Adrenal gland (tissue), 12 donors: ENCODE measurements around the gene TMEM151A. TPM values are rescaled to one million over a fixed set of nuclear protein-coding genes. Genes with fewer than 3 reads are reported as not detected.

Experiments
- DNase-seq, 7 donors: peaks; one replicate each; pipeline ENCODE4 v3.0.0-alpha.2; 2019 to 2020
- H3K27ac ChIP-seq, 5 donors: fragments of 200-600 bp; sonication (generic) in 4 of 5; 1 replicate in 3 of 5; 2 replicates in 2 of 5; pipeline versions ENCODE4 v1.5.1 to v1.8.0; 2016 to 2020; ENCODE audit warnings: mild to moderate bottlenecking in 1 of 5
- H3K27me3 ChIP-seq: fragments of 200-600 bp; 2 replicates; pipeline ENCODE4 v1.8.0; 2021
- H3K36me3 ChIP-seq, 2 donors: fragments of 200-600 bp; replicated peaks in 1 of 2; 1 replicate in 1 of 2; 2 replicates in 1 of 2; pipeline versions ENCODE4 v1.5.1 to v1.8.0; 2018 to 2022
- H3K4me1 ChIP-seq, 2 donors: fragments of 200-600 bp; replicated peaks in 1 of 2; 1 replicate in 1 of 2; 2 replicates in 1 of 2; pipeline versions ENCODE4 v1.5.1 to v1.8.0; 2018 to 2021
- H3K4me3 ChIP-seq, 4 donors: fragments of 200-600 bp; sonication (generic) in 3 of 4; one replicate each; pipeline ENCODE4 v1.5.1; 2016 to 2018
- H3K9me3 ChIP-seq, 3 donors: fragments of 200-600 bp; sonication (generic) in 1 of 3; replicated peaks in 1 of 3; 1 replicate in 2 of 3; 2 replicates in 1 of 3; pipeline versions ENCODE4 v1.5.1 to v1.8.0; 2016 to 2021
- CTCF ChIP-seq, 6 experiments: fragments of 450-650 bp in 4 of 6; fragments of 200-600 bp in 2 of 6; sonication (generic) in 1 of 6; IDR thresholded peaks; 1 replicate in 5 of 6; 2 replicates in 1 of 6; pipeline versions ENCODE4 v1.5.1 to v1.8.0; 2016 to 2021; ENCODE audit warnings: antibody characterized with exemption in 6 of 6, mild to moderate bottlenecking in 2 of 6, moderate library complexity in 1 of 6
- POLR2A ChIP-seq, 2 donors: fragments of 450-650 bp; IDR thresholded peaks; one replicate each; pipeline ENCODE4 v1.6.1; 2017; ENCODE audit warnings: antibody characterized with exemption in 2 of 2, mild to moderate bottlenecking in 2 of 2, moderate library complexity in 1 of 2
- WGBS, 4 donors: extraction: QIAGEN DNeasy Blood & Tissue Kit in 2 of 4; methylation state at CpG; one replicate each; pipeline versions ENCODE4 v1.1.5 to v1.1.7; 2013 to 2017; 5-methylcytosine and 5-hydroxymethylcytosine counted together
- intact Hi-C, 2 donors: fragments of 100-400 bp; cut with DNase I; formaldehyde crosslinking; loops; one replicate each; pipeline versions ENCODE4 v1.14.1 to v1.15.0; 2022 to 2023
- polyA plus RNA-seq, 3 donors: library from polyadenylated mRNA; stranded (reverse); fragments of 200-250 nt in 2 of 3; fragments of 350-450 nt in 1 of 3; fragmentation: Illumina TruSeq in 1 of 3; extraction: RNeasy Lipid Tissue Mini Kit (QIAGEN cat#74804) in 1 of 3; gene quantifications; one replicate each; pipeline ENCODE4 v1.2.3, GENCODE V29; 2013 to 2014
- total RNA-seq, 9 donors: library from RNA; depleted of rRNA in 4 of 9; stranded (reverse); fragments of >200 nt in 4 of 9; fragments of 120-200 nt in 1 of 9; fragmentation: NEBNext Ultra II Directional in 1 of 9; extraction: Animal tissue kit (Norgen Biotek cat#: 25700) in 1 of 9; gene quantifications; one replicate each; pipeline versions ENCODE4 v1.1.0 to v1.2.4, GENCODE V29; 2013 to 2023
- donor health status: healthy with polysubstance abuse.
- donor health status: Bipolar disorder and iron deficiency.
- donor health status: DM: yes; HTN: yes; CAD: no.
- donor health status: DM: no; HTN: no; CAD: no.
- donor health status: DM: no; HTN: no; CAD: no.
- donor health status: DM: yes; HTN: yes; CAD: no.

The TMEM151A gene
- total and polyA plus RNA-seq, 12 donors: 0.07 to 6.8 (median 1.3) TPM; not detected in 3

DNA sequence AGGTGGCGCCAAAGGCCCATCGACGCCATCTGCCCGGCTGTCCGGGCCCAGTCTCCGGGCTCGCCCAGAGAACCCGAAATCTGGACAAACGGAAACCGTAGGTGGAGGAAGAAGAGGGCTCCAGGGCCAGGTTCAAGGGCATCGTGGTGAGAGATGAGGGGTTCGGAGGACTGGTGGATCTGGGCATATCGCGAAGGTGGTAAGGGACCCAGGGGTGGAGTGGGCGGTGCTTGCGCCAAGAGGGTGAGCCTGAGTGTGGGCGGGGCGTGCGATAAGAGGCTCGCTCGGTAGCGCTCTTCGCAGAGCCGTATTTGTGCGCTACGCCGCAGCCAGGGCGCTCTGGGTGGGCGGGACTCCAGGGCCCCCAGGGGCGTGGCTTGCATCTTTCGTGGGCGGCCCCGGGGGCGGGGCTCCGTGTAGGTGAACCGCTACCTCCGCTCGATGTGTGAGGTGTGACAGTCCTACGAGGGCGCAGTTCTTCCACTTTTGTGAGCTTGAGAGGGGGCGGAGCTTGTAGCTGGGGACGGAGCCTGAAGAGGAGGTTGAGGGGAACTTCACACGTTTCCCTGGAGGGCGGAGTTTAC, 20.4 kb downstream of the TMEM151A start:
- peak in 1 of 2 donors; percentile 57 for TF ChIP-seq POLR2A (IDR thresholded peaks at IDR 0.05)
- peak; percentile 34 to 97 (median 90) for TF ChIP-seq CTCF (IDR thresholded peaks at IDR 0.05)
- Histone ChIP-seq H3K9me3 (no peaks in the 10 kb centered on the region), H3K27ac (peak overlapping the region; percentile 67 to 91 (median 81)), H3K4me3 (peak overlapping the region in 3 of 4 donors; percentile 36 to 57 (median 48)), H3K36me3 (no peaks in the 10 kb centered on the region), H3K4me1 (peaks cover 6 to 7% of the 10 kb centered on the region in 2 donors), H3K27me3 (no peaks in the 10 kb centered on the region)
- intact Hi-C loops: no loop called here
- peak; percentile 87 to 97 (median 92) for DNase-seq
- 0 to 1% (median 0%) methylated on average over 15 to 44 of the region's 44 CpGs for WGBS, 4 donors

DNA sequence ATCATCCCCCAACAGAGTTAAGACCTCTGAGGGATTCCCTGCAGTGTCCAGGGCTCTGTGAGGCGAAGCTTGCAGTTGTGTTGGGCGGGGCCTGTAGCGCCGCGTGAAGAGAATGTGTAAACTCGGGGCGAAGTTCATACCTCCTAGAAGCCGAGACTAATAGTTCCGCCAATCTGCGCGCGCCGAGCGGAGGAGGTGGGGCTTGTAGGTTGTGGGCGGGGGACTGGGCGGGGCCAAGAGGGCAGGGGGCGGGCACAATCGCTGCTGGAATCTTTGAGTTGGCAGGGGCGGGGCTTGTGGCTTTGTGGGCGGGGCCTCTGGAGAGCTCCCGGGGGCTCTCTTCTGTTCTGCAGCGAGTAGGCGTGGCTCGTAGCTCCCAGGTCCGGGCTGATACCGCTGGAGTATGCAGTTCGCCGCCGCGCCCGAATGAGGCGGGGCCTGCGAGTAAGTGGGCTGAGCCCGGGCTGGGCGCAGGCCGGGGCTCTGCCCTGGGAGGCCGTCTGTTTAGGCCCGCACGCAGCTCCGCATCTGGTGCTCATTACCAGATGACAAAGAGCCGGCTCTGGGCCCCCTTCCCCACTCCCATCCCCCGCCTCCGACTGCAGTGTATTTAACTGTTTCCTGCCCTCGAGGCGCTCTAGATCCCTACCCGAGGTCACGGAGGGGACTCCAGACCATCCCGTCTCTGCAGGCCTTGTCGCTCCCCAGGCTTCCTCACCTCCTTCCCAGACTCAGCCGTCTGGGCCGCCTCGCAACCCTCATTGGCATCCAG, 21.0 kb downstream of the TMEM151A start:
- Histone ChIP-seq H3K27me3 (no peaks in the 10 kb centered on the region), H3K36me3 (no peaks in the 10 kb centered on the region), H3K9me3 (no peaks in the 10 kb centered on the region), H3K4me3 (peak overlapping the region in 3 of 4 donors; percentile 36 to 57 (median 48)), H3K4me1 (peaks cover 6 to 9% of the 10 kb centered on the region in 2 donors), H3K27ac (peak overlapping the region; percentile 67 to 91 (median 81))
- TF ChIP-seq POLR2A (IDR thresholded peaks at IDR 0.05): peak in 1 of 2 donors; percentile 48
- TF ChIP-seq CTCF (IDR thresholded peaks at IDR 0.05): peak in 1 of 6 experiments; percentile 5
- DNase-seq: peak; percentile 99 to 100 (median 99)
- intact Hi-C loops: no loop called here
- WGBS, 4 donors: 2 to 16% (median 3%) methylated on average over 9 to 52 of the region's 52 CpGs

DNA sequence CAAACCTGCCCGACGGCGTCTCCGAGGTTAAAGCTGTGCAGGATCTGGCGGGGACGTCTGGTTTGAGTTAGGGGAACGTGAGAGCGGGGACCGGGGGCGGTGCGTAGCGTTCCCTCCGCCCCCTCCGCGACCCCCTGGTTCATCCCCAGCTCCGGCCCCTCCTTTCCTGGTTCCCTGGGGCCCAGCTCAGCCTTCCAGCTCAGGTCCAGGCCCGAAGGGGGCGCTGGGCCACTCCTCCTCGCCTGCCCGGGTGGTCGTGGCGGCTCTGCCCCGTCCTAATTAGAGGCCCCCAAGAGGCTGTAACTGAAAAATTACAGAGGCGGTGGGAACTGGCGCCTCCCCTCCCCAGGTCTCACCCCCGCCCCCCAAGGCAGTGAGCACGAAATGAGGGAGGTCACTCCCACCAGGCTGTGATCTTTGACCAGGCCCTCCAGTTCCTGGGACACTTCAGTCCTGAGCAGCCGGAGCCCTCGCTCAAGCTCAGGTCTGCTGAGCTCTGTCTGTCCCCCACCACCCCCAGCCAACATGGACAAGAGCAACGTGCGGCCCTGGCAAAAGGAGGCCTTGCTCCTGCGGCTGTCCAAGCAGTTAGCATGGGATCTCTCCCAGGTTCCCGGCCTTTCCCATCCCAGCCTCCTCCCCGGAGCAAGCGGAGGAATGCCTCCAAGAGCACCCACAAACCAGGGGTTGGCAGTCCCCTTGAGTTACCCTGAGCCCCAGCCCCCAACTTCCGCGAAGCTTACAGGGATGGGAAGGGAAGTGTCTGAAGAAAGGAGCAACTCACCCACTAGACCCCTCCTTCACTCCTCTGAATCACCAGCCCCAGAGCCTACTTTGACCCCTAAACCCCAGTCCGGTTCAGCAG, 21.9 kb downstream of the TMEM151A start:
- intact Hi-C loops: no loop called here
- peak overlapping the region in 1 of 4 donors; percentile 35 for H3K4me3 ChIP-seq
- H3K36me3 ChIP-seq: no peaks in the 10 kb centered on the region
- peaks cover 6 to 16% of the 10 kb centered on the region in 2 donors for H3K4me1 ChIP-seq
- no peak for DNase-seq
- no peak for TF ChIP-seq POLR2A (IDR thresholded peaks at IDR 0.05)
- no peak for TF ChIP-seq CTCF (IDR thresholded peaks at IDR 0.05)
- no peaks in the 10 kb centered on the region for H3K9me3 ChIP-seq
- peak overlapping the region in 4 of 5 donors; percentile 30 to 91 (median 78) for H3K27ac ChIP-seq
- H3K27me3 ChIP-seq: no peaks in the 10 kb centered on the region
- 37 to 91% (median 44%) methylated on average over 5 to 38 of the region's 38 CpGs for WGBS, 4 donors

DNA sequence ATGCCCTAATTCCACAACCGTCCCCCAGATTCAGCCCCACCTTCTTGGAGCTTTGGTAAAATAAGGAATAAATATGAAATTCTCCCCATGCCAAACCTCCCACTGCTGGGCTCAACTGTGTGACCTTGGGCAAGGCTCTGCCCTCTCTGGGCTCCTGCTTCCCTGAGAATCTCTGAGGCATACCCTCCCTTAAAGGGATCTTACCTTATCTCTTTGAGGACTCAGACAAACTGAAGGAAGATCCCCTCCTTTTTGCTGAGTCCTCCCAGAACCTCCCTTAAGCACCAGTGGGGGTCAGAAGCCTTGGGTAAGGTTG, 22.4 kb downstream of the TMEM151A start:
- Histone ChIP-seq H3K4me1 (peaks cover 6 to 18% of the 10 kb centered on the region in 2 donors), H3K4me3 (no peak overlapping the region), H3K36me3 (no peaks in the 10 kb centered on the region), H3K27ac (peak overlapping the region in 2 of 5 donors; percentile 82 to 91), H3K9me3 (no peaks in the 10 kb centered on the region), H3K27me3 (no peaks in the 10 kb centered on the region)
- 69 to 100% (median 81%) methylated on average over 1 of the region's 1 CpG for WGBS, 4 donors
- TF ChIP-seq CTCF (IDR thresholded peaks at IDR 0.05): no peak
- TF ChIP-seq POLR2A (IDR thresholded peaks at IDR 0.05): no peak
- intact Hi-C loops: no loop called here
- DNase-seq: no peak
